NK-92 treated with Interleukin-12 subunit alpha and Interleukin-12 subunit beta, amount 100 ng/mL, for 24 hours (cell line): Measurements from ENCODE around the gene MS4A1.
"Not testable (repeated sequence)": the region's sequence is repeated elsewhere in the genome, so short reads cannot be mapped to it uniquely, and the experiment has no call there.

Source experiments
- DNase-seq: peaks from one replicate; lab custom pipeline; 2025; lab: John Stamatoyannopoulos, UW

The MS4A1 gene

DNA sequence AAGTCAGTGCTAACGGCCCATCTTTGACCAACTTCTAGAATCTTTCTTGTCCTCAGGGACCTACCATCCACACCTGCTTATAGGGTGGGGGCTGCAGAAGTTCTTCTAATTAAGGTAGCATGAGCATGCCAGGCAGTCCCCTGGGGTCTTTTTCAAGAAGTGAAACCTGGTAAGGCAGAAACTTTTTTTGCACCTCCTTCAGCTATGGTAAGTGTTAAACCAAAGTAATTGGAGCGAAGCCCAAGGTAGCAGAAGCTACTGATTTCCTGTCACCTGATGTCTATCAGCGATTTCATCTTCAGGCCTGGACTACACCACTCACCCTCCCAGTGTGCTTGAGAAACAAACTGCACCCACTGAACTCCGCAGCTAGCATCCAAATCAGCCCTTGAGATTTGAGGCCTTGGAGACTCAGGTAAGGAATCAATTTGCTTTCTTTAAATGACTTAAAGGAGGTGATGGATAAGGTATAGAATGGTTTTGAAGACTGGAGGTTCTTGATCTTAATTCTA lies at the start of gene MS4A1:
TSS of gene MS4A1 (plus strand) at position 317 of the 512 bp plus-strand sequence. CDS start 6,528 bp downstream, outside the sequence.
- DNase-seq = no peak

DNA sequence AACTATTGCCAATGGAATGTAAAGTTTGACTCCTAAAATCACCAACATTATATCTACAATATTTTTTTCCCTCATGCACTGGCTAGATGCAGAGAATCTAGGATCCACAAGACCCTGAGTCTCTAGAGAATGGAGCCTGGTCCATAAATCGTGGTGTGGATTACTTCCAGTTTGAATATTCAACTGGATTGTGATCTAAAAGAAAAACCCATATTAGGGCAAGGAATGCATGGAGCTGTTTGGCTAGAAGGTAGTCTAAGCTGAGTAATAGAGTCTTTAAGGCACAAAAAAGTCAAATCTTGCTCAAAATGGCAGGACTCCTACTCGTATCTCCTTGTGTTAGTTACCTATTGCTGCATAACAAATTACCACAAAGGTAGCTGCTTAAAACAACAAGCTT lies 35.6 kb upstream of the MS4A1 start:
- DNase-seq = no peak

DNA sequence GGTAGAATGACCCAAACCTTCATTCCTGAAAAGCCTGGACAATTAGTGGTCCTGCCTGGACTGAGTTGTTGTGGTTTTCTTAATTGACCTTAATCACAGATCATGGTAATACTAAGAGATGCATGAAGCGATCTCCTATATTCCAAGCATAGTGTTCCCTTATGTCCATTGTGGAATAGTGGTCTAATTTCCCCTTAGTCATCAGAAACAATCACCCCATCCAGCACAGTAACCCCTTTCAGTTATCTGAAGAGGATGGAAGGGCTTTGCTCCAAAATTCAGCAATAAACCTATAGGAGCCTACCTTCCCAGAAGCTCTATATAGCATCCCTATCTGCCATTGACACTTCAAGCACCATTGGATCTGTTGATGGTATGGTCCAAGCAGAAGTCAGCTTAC lies 33.0 kb upstream of the MS4A1 start:
- no peak for DNase-seq

DNA sequence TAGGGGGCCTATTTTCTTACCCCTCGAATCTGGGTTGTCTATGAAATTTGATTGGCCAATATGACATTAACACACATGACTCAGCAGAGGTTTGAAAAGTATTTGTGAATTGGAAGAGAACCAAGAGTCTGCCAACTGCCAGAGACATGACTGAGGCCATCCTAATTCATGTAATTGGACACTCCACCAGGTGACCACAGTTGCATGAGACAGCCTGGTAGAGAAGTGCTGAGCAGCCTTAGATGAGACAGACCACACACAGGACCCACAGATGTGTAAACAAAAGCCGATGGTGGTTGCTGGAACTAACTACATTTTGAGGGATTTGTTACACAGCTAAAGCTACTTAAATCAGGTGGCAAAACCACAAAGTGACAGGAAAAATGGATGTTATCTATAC lies 27.1 kb upstream of the MS4A1 start:
- no peak for DNase-seq

DNA sequence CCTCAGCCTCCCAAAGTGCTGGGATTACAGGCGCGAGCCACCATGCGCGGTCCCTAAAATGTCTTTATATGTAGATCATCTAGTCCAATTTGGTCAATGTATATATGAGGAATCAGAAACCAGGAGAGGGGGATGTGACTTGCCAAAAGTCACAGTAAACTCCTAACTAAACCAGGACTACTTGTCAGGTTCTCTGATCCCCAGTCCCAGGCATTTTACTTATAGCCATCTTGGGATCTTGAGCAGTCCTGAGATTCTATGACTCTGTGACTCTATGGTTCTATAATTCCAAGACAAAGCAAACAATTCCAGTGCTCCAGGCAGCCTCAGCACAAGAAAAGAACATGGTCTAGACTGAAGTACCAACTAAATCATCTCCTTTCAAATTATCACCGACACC lies 26.4 kb upstream of the MS4A1 start, which contains the start of gene MS4A5:
TSS of gene MS4A5 (plus strand) at position 301 of the 400 bp plus-strand sequence. CDS start 103 bp downstream, outside the sequence.
- no peak for DNase-seq

DNA sequence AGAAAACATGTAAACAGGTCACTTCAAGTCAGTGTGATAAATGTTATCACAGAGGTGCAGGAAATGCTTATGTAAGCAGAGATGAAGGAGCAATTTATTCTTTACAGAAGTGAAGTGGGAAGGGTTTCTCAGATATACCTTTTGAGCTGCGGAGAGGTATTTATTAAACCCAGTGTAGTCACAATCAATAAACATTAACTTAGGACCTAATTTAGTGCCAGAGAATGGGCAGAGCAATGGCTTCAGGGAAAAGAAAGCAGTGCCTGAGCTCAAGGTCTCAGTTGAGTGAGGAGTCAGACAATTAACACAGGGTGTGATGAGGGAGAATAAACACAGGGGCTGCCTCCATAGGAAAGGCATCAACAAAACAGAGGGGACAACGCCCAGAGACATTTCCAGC lies 24.4 kb upstream of the MS4A1 start:
- DNase-seq = no peak

DNA sequence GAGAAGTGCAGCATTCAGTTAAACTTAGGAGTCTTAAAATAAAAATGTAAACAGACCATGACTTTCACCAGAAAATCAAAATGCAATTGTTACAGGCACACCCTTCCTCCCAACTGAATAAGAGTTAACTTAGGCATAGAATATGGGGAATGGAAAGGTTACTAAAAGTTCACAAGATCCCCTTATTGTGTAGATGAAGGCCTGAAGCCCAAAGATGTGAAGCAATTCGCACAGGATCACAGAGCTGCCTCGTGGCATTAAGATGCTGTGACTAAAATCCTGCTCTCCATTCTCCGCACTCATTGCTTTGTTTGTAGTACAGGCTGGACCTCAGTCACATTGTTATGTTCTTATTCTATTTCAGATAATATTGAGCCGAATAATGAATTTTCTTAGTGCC lies 22.2 kb upstream of the MS4A1 start:
- DNase-seq = no peak

DNA sequence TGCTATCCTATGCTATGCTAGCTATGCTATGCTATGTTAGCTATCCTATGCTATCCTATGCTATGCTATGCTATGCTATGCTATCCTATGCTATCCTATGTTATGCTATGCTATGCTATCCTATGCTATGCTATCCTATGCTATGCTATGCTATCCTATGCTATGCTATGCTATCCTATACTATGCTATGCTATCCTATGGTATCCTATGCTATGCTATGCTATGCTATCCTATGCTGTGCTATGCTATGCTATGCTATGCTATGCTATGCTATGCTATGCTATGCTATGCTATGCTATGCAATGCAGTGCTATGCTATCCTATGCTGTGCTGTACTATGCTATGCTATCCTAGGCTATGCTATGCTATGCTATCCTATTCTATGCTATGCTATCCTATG lies 8.6 kb upstream of the MS4A1 start:
- DNase-seq = no peak

DNA sequence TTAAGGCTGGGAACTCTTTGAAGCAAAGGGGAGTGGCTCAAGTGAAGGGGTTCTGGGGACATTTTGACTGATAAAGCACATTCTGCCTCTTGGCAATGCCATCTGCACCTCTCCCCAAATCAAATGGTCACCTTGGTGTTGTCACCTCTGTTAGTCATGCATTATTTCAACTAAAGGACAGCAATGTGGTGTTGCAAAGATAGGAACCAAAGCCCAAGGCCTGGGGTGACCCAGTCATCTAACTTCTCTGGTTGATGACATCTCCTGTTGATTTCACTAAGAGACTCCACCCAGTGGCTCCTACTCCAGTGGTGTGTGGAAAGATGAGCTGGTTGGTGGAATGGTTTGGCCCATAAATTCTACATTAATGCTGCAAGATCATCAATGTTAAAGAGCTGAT lies 7.8 kb upstream of the MS4A1 start:
- DNase-seq = no peak

DNA sequence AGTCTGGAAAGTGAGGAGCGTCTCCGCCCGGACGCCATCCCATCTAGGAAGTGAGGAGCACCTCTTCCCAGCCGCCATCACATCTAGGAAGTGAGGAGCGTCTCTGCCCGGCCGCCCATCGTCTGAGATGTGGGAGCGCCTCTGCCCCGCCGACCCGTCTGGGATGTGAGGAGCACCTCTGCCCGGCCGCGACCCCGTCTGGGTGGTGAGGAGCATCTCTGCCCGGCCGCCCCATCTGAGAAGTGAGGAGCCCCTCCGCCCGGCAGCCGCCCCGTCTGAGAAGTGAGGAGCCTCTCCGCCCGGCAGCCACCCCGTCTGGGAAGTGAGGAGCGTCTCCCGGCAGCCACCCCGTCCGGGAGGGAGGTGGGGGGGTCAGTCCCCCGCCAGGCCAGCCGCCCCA lies 4.5 kb upstream of the MS4A1 start:
- DNase-seq = not testable (repeated sequence)

DNA sequence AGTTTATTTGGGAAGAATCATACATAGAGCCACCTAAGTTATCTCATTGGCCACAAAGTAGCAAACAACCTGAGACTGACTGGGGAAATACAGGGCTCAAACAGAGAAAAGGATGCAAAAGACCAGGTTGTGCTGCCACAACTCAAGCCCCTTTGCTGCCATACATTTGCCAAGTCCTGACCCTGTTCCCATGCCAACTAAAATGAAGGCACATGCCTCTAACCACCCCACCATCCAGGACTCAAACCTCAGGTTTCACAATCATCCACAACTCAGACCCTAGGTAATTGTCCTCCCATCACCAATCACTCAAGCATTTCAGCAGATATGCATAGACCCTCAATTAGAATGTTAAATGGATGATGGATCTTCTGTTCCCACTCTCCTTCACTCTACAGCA lies 1.4 kb upstream of the MS4A1 start:
- no peak for DNase-seq

DNA sequence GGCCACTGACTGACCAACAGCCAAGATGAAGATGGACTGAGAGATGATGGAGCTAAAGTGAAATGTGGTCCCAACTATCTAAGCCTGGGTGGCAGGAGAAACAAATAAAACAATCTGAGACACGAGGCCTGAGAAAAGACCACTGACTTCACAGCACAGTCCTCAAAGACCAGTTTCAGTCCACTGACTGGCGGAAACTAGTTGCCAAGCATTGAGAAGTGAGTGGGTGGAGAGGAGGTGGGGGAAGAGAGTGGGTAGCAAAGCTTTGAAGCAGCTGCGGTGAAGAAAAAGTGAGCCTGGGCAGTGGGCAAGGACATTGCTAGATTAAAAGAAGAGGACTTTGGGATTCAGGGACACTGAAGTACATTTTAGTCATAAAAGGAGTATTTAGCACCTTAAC lies 1.9 kb downstream of the MS4A1 start:
- no peak for DNase-seq

DNA sequence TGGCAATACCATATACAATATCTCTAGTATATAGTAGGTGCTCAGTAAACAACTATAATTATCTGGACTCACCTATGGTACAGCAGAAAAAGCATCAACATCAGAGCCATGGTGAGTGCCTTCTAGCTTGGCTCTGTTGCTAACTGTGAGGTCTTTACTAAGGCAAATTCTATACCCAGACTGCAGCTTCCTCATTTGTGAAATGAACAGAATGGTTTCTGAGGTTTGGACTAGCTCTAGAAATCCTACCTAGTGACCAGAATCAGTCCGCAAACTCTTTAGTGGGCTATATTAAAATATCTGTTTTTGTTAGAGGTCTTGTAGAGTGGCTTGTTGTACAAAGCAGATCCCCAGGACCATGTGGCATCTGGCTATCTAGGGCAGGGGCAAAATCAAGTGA lies 3.7 kb downstream of the MS4A1 start:
- DNase-seq = no peak

DNA sequence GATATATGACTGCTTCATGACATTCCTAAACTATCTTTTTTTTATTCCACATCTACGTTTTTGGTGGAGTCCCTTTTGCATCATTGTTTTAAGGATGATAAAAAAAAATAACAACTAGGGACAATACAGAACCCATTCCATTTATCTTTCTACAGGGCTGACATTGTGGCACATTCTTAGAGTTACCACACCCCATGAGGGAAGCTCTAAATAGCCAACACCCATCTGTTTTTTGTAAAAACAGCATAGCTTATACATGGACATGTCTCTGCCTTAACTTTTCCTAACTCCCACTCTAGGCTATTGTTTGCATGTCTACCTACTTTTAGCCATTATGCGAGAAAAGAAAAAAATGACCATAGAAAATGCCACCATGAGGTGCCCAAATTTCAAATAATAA lies 13.2 kb downstream of the MS4A1 start:
- DNase-seq = no peak

DNA sequence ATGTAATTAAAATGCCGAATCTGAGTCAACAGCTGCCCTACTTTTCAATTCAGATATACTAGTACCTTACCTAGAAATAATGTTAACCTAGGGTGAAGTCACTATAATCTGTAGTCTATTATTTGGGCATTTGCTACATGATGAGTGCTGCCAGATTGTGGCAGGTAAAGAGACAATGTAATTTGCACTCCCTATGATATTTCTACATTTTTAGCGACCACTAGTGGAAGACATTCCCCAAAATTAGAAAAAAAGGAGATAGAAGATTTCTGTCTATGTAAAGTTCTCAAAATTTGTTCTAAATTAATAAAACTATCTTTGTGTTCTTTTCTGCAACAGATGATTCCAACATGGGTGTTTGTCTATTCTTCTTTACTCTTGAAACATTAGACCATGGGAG lies 14.1 kb downstream of the MS4A1 start:
- DNase-seq = no peak

DNA sequence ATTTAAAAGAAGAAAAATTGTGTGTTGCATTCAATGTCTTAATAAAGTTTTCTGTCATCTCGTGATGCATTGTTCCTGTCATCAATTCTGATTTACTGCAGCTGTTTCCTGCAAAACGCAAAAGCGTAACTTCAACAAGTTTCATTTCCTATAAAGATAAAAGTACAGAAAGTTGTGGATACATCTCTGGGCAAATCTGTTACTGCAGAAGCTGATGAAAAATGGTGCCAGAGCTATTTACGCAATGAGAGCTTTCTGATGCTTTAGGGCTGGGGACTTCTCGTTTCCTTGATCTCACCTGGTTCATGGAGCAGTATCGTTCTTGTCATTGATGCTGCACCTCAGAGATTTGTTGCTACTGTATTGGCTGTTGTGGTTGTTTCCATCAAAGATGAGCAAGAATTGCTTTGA lies 21.4 kb downstream of the MS4A1 start:
- no peak for DNase-seq

DNA sequence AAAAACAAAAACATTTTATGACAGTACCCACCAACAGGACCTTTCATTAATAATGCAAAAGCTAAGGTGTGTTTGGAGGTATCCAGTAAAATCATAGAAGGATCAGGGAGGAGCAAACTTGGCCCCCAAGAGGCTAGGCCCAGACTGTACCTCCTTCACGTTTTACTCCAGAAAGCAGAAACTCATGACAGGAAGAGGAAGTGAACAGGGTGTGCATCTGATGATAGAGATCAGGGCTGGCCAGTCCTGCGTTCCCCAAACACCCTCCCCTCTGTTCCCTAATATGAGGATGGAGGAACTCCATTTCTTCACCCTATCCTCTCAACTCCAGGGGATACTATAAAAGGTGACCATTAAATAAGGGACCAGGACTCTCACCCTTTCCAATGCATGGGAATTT lies 26.7 kb downstream of the MS4A1 start:
- DNase-seq = no peak

DNA sequence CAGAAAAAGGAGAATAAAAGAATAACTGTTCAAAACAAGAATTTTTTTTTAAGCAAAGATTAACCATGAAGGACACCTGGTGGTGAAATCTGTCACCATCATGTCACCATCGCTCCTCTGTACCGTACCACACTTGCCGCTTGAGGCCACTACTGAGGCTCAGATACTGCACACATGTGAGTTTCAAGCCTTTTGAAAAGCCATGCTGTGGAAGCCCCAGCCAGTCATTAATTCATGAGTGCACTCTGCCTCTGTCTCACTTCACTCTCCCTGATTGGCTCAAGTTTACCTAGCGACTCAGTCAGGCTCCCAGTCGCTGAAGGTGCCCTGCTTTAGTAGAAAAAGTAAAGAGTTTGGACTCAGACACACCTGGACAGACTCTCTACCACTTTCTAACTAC lies 30.3 kb downstream of the MS4A1 start:
- no peak for DNase-seq

DNA sequence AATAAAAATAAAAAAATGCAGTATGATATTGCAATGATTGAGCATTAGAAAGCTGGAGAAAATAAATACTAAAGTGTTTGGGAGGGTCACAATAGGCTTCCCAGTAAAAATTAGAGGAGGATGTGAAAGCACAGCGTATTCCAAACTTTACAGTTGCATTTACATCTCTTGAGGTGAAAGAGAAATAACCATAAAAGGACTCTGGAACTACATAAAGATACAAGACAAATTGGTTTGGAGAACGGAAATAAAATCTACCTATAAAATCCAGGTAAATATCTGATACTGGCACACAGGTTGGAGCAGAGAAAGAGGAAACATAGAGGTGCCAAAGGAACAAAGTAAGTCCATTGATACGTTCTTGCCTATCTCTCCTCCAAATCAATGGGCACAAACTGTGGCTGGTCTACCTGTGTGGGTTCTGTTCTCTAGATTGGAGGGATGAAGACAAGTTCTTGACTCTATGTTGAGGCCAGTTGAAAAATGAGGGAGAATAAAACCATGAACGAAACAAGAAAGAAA lies 36.9 kb downstream of the MS4A1 start, which contains the start of gene MS4A12:
TSS of gene MS4A12 (plus strand) at position 291 of the 522 bp plus-strand sequence. CDS start 4,541 bp downstream, outside the sequence.
- no peak for DNase-seq

DNA sequence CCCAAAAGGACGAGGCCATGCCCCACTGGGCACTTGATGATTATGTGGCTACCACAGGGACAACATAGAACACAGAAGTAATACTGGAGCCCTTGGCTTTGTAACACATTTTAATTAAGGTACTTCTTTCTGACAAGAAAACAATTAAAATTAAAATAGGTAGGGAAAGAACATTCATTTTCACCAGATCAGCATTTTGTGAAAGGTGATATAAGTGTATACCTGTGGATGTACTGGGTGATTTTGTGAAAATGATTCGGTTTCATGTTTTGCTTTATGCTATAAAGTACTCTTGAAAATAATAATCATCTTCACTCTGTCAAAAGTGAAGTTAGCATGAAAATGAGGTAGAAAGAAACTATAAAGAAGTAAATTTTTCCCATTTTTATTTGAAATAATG lies 37.8 kb downstream of the MS4A1 start:
- DNase-seq = no peak

DNA sequence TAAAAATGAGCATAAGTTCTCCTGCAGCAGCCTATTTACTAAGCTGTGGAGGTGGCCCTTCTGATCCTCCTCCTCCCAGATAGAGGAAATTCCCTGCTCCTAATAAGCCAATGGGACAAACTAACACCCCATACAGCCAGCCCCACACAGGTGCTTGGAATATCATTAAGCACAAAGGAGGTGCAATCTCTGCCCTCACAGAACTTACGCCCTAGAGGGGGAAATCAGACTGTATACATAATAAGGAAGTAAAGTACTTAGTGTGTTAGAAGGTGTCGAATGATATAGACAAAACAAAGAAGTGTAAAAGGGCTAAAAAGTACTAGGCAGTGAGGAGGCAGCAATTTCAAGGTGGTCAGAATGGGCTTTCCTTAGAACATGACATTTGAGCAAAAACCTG lies 42.8 kb downstream of the MS4A1 start:
- no peak for DNase-seq

DNA sequence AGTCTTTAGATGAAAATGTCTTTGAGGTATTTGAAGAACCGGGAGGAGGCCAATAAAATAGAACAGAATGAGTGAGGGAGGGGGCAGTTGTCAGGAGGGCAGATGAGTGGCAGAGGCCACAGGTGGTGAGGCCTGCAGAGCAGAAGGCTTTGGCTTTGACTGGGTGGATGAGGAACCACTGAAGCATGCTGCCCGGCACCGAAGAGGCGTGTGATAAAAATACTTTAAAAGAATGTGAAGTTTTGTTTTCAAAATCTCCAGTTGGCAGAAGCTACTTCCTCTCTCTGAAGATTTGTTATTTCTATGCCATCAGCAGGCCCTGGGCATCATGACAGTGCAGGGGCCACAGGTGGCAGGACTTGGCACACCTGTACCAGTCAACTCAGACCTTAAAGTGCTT lies 43.2 kb downstream of the MS4A1 start:
- DNase-seq = no peak

DNA sequence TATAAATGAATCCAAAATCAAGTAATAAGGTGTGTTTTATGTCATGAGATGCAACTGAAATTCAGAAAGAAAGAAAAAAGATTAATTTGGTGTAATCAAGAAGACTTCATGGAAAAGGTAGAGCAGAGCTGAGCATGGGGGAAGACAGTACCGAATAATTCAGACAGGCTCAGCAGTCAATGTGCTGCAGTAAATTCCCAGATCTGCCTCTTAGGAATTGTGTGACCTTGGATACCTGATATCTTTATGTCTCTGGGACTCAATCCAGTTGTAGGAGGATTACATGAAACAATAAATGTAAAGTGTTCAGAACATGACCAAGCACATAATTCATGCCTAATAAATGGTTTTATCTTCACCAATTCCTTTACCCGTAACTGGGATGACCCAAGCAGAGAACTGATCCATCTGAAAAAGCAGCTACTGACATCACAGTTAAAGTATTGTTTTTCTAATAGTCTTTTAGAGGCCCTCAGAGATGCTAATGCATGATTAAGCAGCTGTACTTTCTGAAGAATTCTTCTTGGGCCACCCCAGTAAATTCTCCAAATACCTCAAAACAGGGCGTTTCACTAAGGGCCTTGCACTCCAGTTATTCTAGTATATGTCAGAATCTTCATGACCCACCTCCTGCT lies 44.7 kb downstream of the MS4A1 start:
- no peak for DNase-seq

DNA sequence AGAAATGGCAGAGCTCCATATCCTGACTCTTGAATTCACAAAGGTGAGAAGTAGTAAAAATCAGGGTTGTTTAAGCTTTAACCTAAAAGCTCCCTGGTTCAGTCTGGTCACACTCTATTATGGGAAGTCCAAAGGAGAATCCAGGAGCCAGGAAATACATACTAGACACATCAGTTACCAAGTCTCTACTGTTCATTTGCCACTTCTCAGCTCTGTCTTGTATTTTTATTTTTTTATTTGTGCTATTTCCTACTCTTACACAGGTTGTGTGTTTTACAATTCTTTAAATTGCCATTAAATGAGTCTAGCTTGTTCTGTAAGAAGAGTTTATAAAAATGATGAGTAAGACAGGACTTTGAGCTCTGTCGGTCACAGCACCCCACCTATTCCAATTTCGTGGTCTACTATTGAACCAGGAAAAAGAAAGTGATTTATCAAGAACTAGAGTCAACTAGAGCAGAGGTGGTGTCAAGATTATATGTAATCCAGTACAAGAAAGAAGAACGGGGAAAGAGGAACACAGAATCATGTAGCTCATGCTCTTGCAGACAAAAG lies 46.7 kb downstream of the MS4A1 start:
- DNase-seq = no peak
